NCI-H69 (cell line): Measurements from ENCODE around the gene PAQR9.

Experiments used
- DNase-seq: peaks from one replicate; lab custom pipeline; 2025; lab: John Stamatoyannopoulos, UW

The PAQR9 gene

GRCh38 chr3:142982038-142982773 lies 18.7 kb upstream of the PAQR9 start:
- peak; percentile 34 for DNase-seq

GRCh38 chr3:142981108-142981507 lies 17.6 kb upstream of the PAQR9 start:
- DNase-seq, result peak; percentile 19

- no peak for DNase-seq
Measured at GRCh38 chr3:142977399-142977728, 13.9 kb upstream of the PAQR9 start.

GRCh38 chr3:142976621-142977398 lies 13.3 kb upstream of the PAQR9 start:
- DNase-seq, result peak; percentile 72

GRCh38 chr3:142975316-142975995 lies 12.0 kb upstream of the PAQR9 start:
- DNase-seq, result peak; percentile 34

GRCh38 chr3:142973217-142974009 lies 9.9 kb upstream of the PAQR9 start:
- DNase-seq, result no peak

- no peak for DNase-seq
Measured at GRCh38 chr3:142972092-142972753, 8.7 kb upstream of the PAQR9 start.

- DNase-seq, result no peak
Measured at GRCh38 chr3:142971431-142971830, 8.0 kb upstream of the PAQR9 start.

GRCh38 chr3:142968319-142969025 lies 5.0 kb upstream of the PAQR9 start:
- DNase-seq, result no peak

GRCh38 chr3:142966808-142967207 lies 3.3 kb upstream of the PAQR9 start:
- DNase-seq, result no peak

- DNase-seq, result no peak
Measured at GRCh38 chr3:142965581-142965980, 2.1 kb upstream of the PAQR9 start.

GRCh38 chr3:142963234-142963515 lies 299 bp downstream of the PAQR9 start:
- peak; percentile 65 for DNase-seq

GRCh38 chr3:142962520-142963233 lies 797 bp downstream of the PAQR9 start:
- no peak for DNase-seq

- DNase-seq, result no peak
Measured at GRCh38 chr3:142962175-142962519, 1.3 kb downstream of the PAQR9 start.

GRCh38 chr3:142961539-142961938 lies 1.9 kb downstream of the PAQR9 start:
- no peak for DNase-seq

GRCh38 chr3:142960322-142960850 lies 3.1 kb downstream of the PAQR9 start:
- peak; percentile 37 for DNase-seq

GRCh38 chr3:142958707-142959106 lies 4.8 kb downstream of the PAQR9 start:
- DNase-seq, result no peak

- no peak for DNase-seq
Measured at GRCh38 chr3:142953443-142953842, 10.0 kb downstream of the PAQR9 start.

- peak; percentile 9 for DNase-seq
Measured at GRCh38 chr3:142952272-142953193, 10.9 kb downstream of the PAQR9 start.
